Neural cell (in vitro differentiated cells): ENCODE measurements around the gene SRCIN1. TPM values are rescaled to one million over a fixed set of nuclear protein-coding genes. Genes with fewer than 3 reads are reported as not detected.

Experiments
- H2AFZ ChIP-seq: fragments of 200-600, 300-800 bp; sonication (generic), shearing (Covaris generic); 2 replicates; pipeline ENCODE4 v1.6.0; 2014; ENCODE audit warnings: low read depth, mild to moderate bottlenecking, antibody characterized with exemption, low read length, moderate library complexity
- H3F3A ChIP-seq: fragments of 200-600 bp; shearing (Covaris generic); 2 replicates; pipeline ENCODE4 v1.6.1; 2016; ENCODE audit warnings: mild to moderate bottlenecking, moderate library complexity, mixed read lengths, antibody characterized with exemption, low read length; ENCODE audit not compliant: insufficient read depth, poor library complexity, severe bottlenecking
- H3K27ac ChIP-seq: fragments of 200-600, 300-800 bp; sonication (generic), shearing (Covaris generic); 2 replicates; pipeline ENCODE4 v1.5.1; 2014; ENCODE audit warnings: mild to moderate bottlenecking, low read length, moderate library complexity
- H3K27me3 ChIP-seq: fragments of 300-800, 200-600 bp; sonication (generic), shearing (Covaris generic); 2 replicates; pipeline ENCODE4 v1.6.0; 2014; ENCODE audit warnings: mild to moderate bottlenecking, low read depth, low read length, moderate library complexity; ENCODE audit not compliant: insufficient read depth
- H3K36me3 ChIP-seq: fragments of 300-800, 200-600 bp; sonication (generic), shearing (Covaris generic); 2 replicates; pipeline ENCODE4 v1.5.1; 2014; ENCODE audit warnings: mild to moderate bottlenecking, antibody characterized with exemption, low read length, moderate library complexity; ENCODE audit not compliant: insufficient read depth
- H3K4me2 ChIP-seq: fragments of 300-800, 200-600 bp; sonication (generic), shearing (Covaris generic); 2 replicates; pipeline ENCODE4 v1.6.0; 2014; ENCODE audit warnings: mild to moderate bottlenecking, low read length
- H3K4me3 ChIP-seq: fragments of 300-800, 200-600 bp; sonication (generic), shearing (Covaris generic); 2 replicates; pipeline ENCODE4 v1.5.1; 2014; ENCODE audit warnings: mild to moderate bottlenecking, low read length, moderate library complexity
- H3K79me2 ChIP-seq: fragments of 200-600 bp; shearing (Covaris generic); replicated peaks from 2 replicates; pipeline ENCODE4 v1.6.0; 2014; ENCODE audit warnings: mild to moderate bottlenecking, low read length, moderate library complexity; ENCODE audit not compliant: insufficient read depth
- H3K9ac ChIP-seq: fragments of 300-800, 200-600 bp; sonication (generic), shearing (Covaris generic); 2 replicates; pipeline ENCODE4 v1.6.1; 2016; ENCODE audit warnings: mild to moderate bottlenecking, low read length, mixed read lengths
- H3K9me2 ChIP-seq: fragments of 200-600 bp; shearing (Covaris generic); 2 replicates; pipeline ENCODE4 v1.6.1; 2016; ENCODE audit warnings: mild to moderate bottlenecking, low read length, mixed read lengths; ENCODE audit not compliant: insufficient read depth
- H3K9me3 ChIP-seq: fragments of 200-600, 300-800 bp; sonication (generic), shearing (Covaris generic); 2 replicates; pipeline ENCODE4 v1.6.1; 2016; ENCODE audit warnings: mild to moderate bottlenecking, mixed run types, low read length, moderate library complexity, mixed read lengths
- H4K20me1 ChIP-seq: fragments of 200-600 bp; shearing (Covaris generic); 2 replicates; pipeline ENCODE4 v1.6.1; 2016; ENCODE audit warnings: mild to moderate bottlenecking, mixed run types; ENCODE audit not compliant: insufficient read depth
- CTCF ChIP-seq: fragments of 450-650 bp; IDR thresholded peaks from 2 replicates; pipeline ENCODE4 v1.5.1; 2014; ENCODE audit warnings: antibody characterized with exemption, mild to moderate bottlenecking, moderate library complexity; ENCODE audit not compliant: poor library complexity, severe bottlenecking
- EP300 ChIP-seq: fragments of 450-650 bp; conservative IDR thresholded peaks from 2 replicates; pipeline ENCODE4 v1.6.1; 2014; ENCODE audit warnings: antibody characterized with exemption, mild to moderate bottlenecking, moderate library complexity; ENCODE audit not compliant: poor library complexity, severe bottlenecking
- EZH2 ChIP-seq: fragments of 200-600, 300-800 bp; shearing (Covaris generic), sonication (generic); IDR thresholded peaks from 2 replicates; pipeline ENCODE4 v1.6.1; 2014; ENCODE audit warnings: antibody characterized with exemption, low read length, borderline replicate concordance, mild to moderate bottlenecking; ENCODE audit not compliant: insufficient read depth, poor library complexity, severe bottlenecking
- MXI1 ChIP-seq: fragments of 450-650 bp; conservative IDR thresholded peaks from 2 replicates; pipeline ENCODE4 v1.6.1; 2014; ENCODE audit warnings: antibody characterized with exemption, mild to moderate bottlenecking; ENCODE audit not compliant: poor library complexity, severe bottlenecking
- POLR2AphosphoS5 ChIP-seq: IDR thresholded peaks from 2 replicates; pipeline ENCODE4 v1.6.1; 2012
- RAD21 ChIP-seq: fragments of 450-650 bp; conservative IDR thresholded peaks from 2 replicates; pipeline ENCODE4 v1.6.1; 2014; ENCODE audit warnings: antibody characterized with exemption, mild to moderate bottlenecking, moderate library complexity
- REST ChIP-seq: IDR thresholded peaks from 2 replicates; pipeline ENCODE4 v1.6.1; 2012; ENCODE audit warnings: borderline replicate concordance
- SMC3 ChIP-seq: fragments of 450-650 bp; conservative IDR thresholded peaks from 2 replicates; pipeline ENCODE4 v1.6.1; 2014; ENCODE audit warnings: antibody characterized with exemption, mild to moderate bottlenecking, moderate library complexity; ENCODE audit not compliant: poor library complexity
- TAF1 ChIP-seq: IDR thresholded peaks from 2 replicates; pipeline ENCODE4 v1.6.1; 2012; ENCODE audit warnings: low read depth
- polyA plus RNA-seq: library from polyadenylated mRNA; depleted of rRNA; stranded (reverse); fragments of >200 nt; gene quantifications from 2 replicates; pipeline ENCODE4 v1.2.3, GENCODE V29; 2014

SRCIN1 gene
- polyA plus RNA-seq, 1 donor from 2014 or later, result 18.0 TPM

GRCh38 chr17:38583828-38584349 lies 21.9 kb downstream of the SRCIN1 start:
- TF ChIP-seq CTCF, result no peak
- no peak for TF ChIP-seq RAD21
- peaks cover 2% of the 10 kb centered on the region for H3K36me3 ChIP-seq
- H3K9me3 ChIP-seq, result no peaks in the 10 kb centered on the region
- H3K4me2 ChIP-seq, result no peak overlapping the region
- H3K27ac ChIP-seq, result no peak overlapping the region
- H3K79me2 ChIP-seq, result no peaks in the 10 kb centered on the region
- no peak overlapping the region for H3K4me3 ChIP-seq
- H2AFZ ChIP-seq, result no peak overlapping the region
- H3K9me2 ChIP-seq, result no peaks in the 10 kb centered on the region
- H3K27me3 ChIP-seq, result peaks cover 10% of the 10 kb centered on the region
- no peaks in the 10 kb centered on the region for H3F3A ChIP-seq
- H3K9ac ChIP-seq, result no peak overlapping the region
- H4K20me1 ChIP-seq, result peaks cover 39% of the 10 kb centered on the region

GRCh38 chr17:38583176-38583575 lies 22.6 kb downstream of the SRCIN1 start:
- Histone ChIP-seq H3K27me3 (peaks cover 16% of the 10 kb centered on the region), H3K9me3 (no peaks in the 10 kb centered on the region), H2AFZ (no peak overlapping the region), H3K9ac (no peak overlapping the region), H3F3A (no peaks in the 10 kb centered on the region), H3K9me2 (no peaks in the 10 kb centered on the region), H3K4me3 (no peak overlapping the region), H3K36me3 (no peaks in the 10 kb centered on the region), H3K27ac (no peak overlapping the region), H4K20me1 (peaks cover 39% of the 10 kb centered on the region), H3K4me2 (no peak overlapping the region), H3K79me2 (no peaks in the 10 kb centered on the region)
- TF ChIP-seq EP300 (no peak), POLR2AphosphoS5 (no peak), MXI1 (no peak), EZH2 (no peak), RAD21 (no peak), CTCF (no peak), SMC3 (no peak), TAF1 (no peak), REST (no peak)
